Left lung (tissue), 10 donors: ENCODE results near the gene KCNK16. TPM values are rescaled to one million over a fixed set of nuclear protein-coding genes. Genes with fewer than 3 reads are reported as not detected.

Source experiments
- ATAC-seq: fragments of 200-7000 bp; cut with Tn5 transposase; one replicate; pipeline ENCODE4 v1.9.1; 2020; ENCODE audit warnings: moderate library complexity
- DNase-seq, 4 donors: peaks; one replicate each; pipeline ENCODE4 v3.0.0-alpha.2; 2013 to 2020
- H3K27ac ChIP-seq, 2 donors: fragments of 200-600 bp; sonication (generic) in 1 of 2; one replicate each; pipeline versions ENCODE4 v1.5.0 to v1.8.0; 2020 to 2021
- H3K27me3 ChIP-seq, 2 donors: fragments of 200-600 bp; sonication (generic) in 1 of 2; one replicate each; pipeline versions ENCODE4 v1.5.0 to v1.8.0; 2020 to 2021
- H3K36me3 ChIP-seq, 2 donors: fragments of 200-600 bp; sonication (generic) in 1 of 2; one replicate each; pipeline versions ENCODE4 v1.5.0 to v1.8.0; 2020 to 2021
- H3K4me1 ChIP-seq, 2 donors: fragments of 200-600 bp; one replicate each; pipeline ENCODE4 v1.8.0; 2021
- H3K4me3 ChIP-seq, 2 donors: fragments of 200-600 bp; sonication (generic) in 1 of 2; one replicate each; pipeline versions ENCODE4 v1.5.0 to v1.8.0; 2020 to 2021; ENCODE audit warnings: mild to moderate bottlenecking in 1 of 2
- H3K9me3 ChIP-seq, 2 donors: fragments of 200-600 bp; sonication (generic) in 1 of 2; one replicate each; pipeline versions ENCODE4 v1.5.0 to v1.8.0; 2020 to 2021
- intact Hi-C, 2 donors: fragments of 100-400 bp; cut with DNase I; formaldehyde crosslinking; loops; one replicate each; pipeline versions ENCODE4 v1.11.2 to v1.14.2; 2022
- polyA plus RNA-seq, 6 donors: library from polyadenylated mRNA; unstranded; fragments of 120-200 nt; gene quantifications; one replicate each; pipeline ENCODE4 v1.2.1, GENCODE V29; 2013; ENCODE audit not compliant: insufficient read length in 6 of 6
- total RNA-seq, 2 donors: library from RNA; stranded (reverse); fragmentation: NEBNext Ultra II Directional; extraction: Animal tissue kit (Norgen Biotek cat#: 25700); gene quantifications; one replicate each; pipeline ENCODE4 v1.2.1, GENCODE V29; 2021
- TF ChIP-seq, protein P1 (sequence below), 2 donors: fragments of 200-600 bp; sonication (generic) in 1 of 2; IDR thresholded peaks; one replicate each; pipeline versions ENCODE4 v1.5.0 to v1.8.0; 2021; ENCODE audit warnings: antibody characterized with exemption in 2 of 2
- donor health status: DM: no; HTN: yes; CAD: no.
- donor health status: DM: no; HTN: no; CAD: no.

Gene KCNK16
- total and polyA plus RNA-seq, 8 donors = 0.21 to 0.85 (median 0.32) TPM; not detected in 2

GRCh38 chr6:39327507-39327906 is 5.0 kb upstream of the KCNK16 start:
- no peak for ATAC-seq
- intact Hi-C loops = no loop called here
- DNase-seq = no peak
- H3K36me3 ChIP-seq = no peaks in the 10 kb centered on the region
- H3K27ac ChIP-seq = no peak overlapping the region
- no peak overlapping the region for H3K4me3 ChIP-seq
- peaks cover 0 to 6% of the 10 kb centered on the region in 2 donors for H3K27me3 ChIP-seq
- H3K9me3 ChIP-seq = no peaks in the 10 kb centered on the region
- peaks cover 0 to 3% of the 10 kb centered on the region in 2 donors for H3K4me1 ChIP-seq
- TF ChIP-seq, protein P1, sequence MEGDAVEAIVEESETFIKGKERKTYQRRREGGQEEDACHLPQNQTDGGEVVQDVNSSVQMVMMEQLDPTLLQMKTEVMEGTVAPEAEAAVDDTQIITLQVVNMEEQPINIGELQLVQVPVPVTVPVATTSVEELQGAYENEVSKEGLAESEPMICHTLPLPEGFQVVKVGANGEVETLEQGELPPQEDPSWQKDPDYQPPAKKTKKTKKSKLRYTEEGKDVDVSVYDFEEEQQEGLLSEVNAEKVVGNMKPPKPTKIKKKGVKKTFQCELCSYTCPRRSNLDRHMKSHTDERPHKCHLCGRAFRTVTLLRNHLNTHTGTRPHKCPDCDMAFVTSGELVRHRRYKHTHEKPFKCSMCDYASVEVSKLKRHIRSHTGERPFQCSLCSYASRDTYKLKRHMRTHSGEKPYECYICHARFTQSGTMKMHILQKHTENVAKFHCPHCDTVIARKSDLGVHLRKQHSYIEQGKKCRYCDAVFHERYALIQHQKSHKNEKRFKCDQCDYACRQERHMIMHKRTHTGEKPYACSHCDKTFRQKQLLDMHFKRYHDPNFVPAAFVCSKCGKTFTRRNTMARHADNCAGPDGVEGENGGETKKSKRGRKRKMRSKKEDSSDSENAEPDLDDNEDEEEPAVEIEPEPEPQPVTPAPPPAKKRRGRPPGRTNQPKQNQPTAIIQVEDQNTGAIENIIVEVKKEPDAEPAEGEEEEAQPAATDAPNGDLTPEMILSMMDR (IDR thresholded peaks at IDR 0.05) = no peak

GRCh38 chr6:39321761-39322160 is 741 bp downstream of the KCNK16 start:
- DNase-seq (no peak), ATAC-seq (no peak)
- H3K36me3 ChIP-seq = no peaks in the 10 kb centered on the region
- peaks cover 0 to 5% of the 10 kb centered on the region in 2 donors for H3K27me3 ChIP-seq
- TF ChIP-seq, protein P1 (IDR thresholded peaks at IDR 0.05) = no peak
- intact Hi-C loops = no loop called here
- no peaks in the 10 kb centered on the region for H3K9me3 ChIP-seq
- H3K27ac ChIP-seq = no peak overlapping the region
- no peaks in the 10 kb centered on the region for H3K4me1 ChIP-seq
- H3K4me3 ChIP-seq = no peak overlapping the region

DNA sequence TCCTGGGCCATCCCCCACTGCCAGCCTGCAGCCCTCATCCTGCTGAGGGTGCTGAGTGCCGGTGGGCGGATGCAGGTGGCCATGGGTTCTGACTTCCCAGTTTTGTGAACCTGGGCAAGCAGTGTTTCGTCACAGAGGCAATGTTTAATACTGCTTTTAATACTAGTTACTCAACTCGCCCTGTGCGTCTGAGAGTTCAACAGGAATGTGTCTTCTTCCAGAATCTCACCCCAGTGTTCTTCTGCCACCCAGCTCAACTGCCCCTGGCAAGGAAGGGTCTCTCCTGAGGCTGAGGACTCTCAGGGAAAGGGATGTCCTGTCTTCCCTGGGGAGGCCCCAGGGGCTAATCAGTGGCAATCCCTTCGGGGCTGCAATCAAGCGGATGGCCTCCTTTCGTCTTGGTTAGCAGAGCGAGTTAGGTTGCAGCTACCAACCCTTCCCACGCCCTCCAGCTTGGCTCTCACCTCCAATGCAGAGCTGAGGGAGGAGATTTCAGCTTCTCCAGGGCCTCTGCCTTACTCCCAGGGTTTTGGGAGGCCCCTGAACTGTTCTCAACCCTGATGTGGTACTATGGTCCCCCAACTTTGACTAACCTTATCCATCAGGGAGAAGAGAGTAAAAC is 2.0 kb downstream of the KCNK16 start:
- no peak overlapping the region for H3K27ac ChIP-seq
- no peaks in the 10 kb centered on the region for H3K9me3 ChIP-seq
- H3K36me3 ChIP-seq = no peaks in the 10 kb centered on the region
- intact Hi-C loops = no loop called here
- no peak overlapping the region for H3K4me3 ChIP-seq
- no peak for ATAC-seq
- TF ChIP-seq, protein P1 (IDR thresholded peaks at IDR 0.05) = no peak
- peaks cover 0 to 14% of the 10 kb centered on the region in 2 donors for H3K27me3 ChIP-seq
- H3K4me1 ChIP-seq = no peaks in the 10 kb centered on the region
- DNase-seq = no peak

- Histone ChIP-seq H3K9me3 (no peaks in the 10 kb centered on the region), H3K27me3 (peaks cover 0 to 20% of the 10 kb centered on the region in 2 donors), H3K4me1 (no peaks in the 10 kb centered on the region), H3K4me3 (no peak overlapping the region), H3K27ac (no peak overlapping the region), H3K36me3 (no peaks in the 10 kb centered on the region)
- ATAC-seq (no peak), DNase-seq (no peak)
- TF ChIP-seq, protein P1 (IDR thresholded peaks at IDR 0.05) = no peak
- intact Hi-C loops = no loop called here
These were observed 2.7 kb downstream of the KCNK16 start for GRCh38 chr6:39319621-39320362.

- intact Hi-C loops = no loop called here
- Histone ChIP-seq H3K4me3 (no peak overlapping the region), H3K9me3 (no peaks in the 10 kb centered on the region), H3K27me3 (peaks cover 21 to 42% of the 10 kb centered on the region in 2 donors), H3K36me3 (no peaks in the 10 kb centered on the region), H3K27ac (no peak overlapping the region), H3K4me1 (peaks cover 8 to 21% of the 10 kb centered on the region in 2 donors)
- DNase-seq (no peak), ATAC-seq (no peak)
- TF ChIP-seq, protein P1 (IDR thresholded peaks at IDR 0.05) = no peak
These were observed 5.2 kb downstream of the KCNK16 start for GRCh38 chr6:39317256-39317655.
